ENCODE measurements around the gene SORBS2.

SORBS2 gene

GRCh38 chr4:185651851-185652250 lies 160.1 kb downstream of the SORBS2 start:
- DNase-seq (ENCODE audit: low spot score), result no peak
- TF ChIP-seq CTCF (IDR thresholded peaks at IDR 0.05; ENCODE audit: extremely low read depth, missing control alignments), result no peak

GRCh38 chr4:185651137-185651677 lies 160.8 kb downstream of the SORBS2 start:
- no peak for TF ChIP-seq CTCF (IDR thresholded peaks at IDR 0.05; ENCODE audit: extremely low read depth, missing control alignments)
- DNase-seq (ENCODE audit: low spot score), result no peak

GRCh38 chr4:185648631-185649030 lies 163.4 kb downstream of the SORBS2 start:
- TF ChIP-seq CTCF (IDR thresholded peaks at IDR 0.05; ENCODE audit: extremely low read depth, missing control alignments), result no peak
- no peak for DNase-seq (ENCODE audit: low spot score)

- no peak for DNase-seq (ENCODE audit: low spot score)
- no peak for TF ChIP-seq CTCF (IDR thresholded peaks at IDR 0.05; ENCODE audit: extremely low read depth, missing control alignments)
Measured at GRCh38 chr4:185645403-185645802, 166.6 kb downstream of the SORBS2 start.

- TF ChIP-seq CTCF (IDR thresholded peaks at IDR 0.05; ENCODE audit: extremely low read depth, missing control alignments), result no peak
- DNase-seq (ENCODE audit: low spot score), result no peak
Measured at GRCh38 chr4:185644408-185644807, 167.6 kb downstream of the SORBS2 start.

GRCh38 chr4:185642907-185643306 lies 169.1 kb downstream of the SORBS2 start:
- no peak for TF ChIP-seq CTCF (IDR thresholded peaks at IDR 0.05; ENCODE audit: extremely low read depth, missing control alignments)
- DNase-seq (ENCODE audit: low spot score), result no peak

- peak; percentile 51 for DNase-seq (ENCODE audit: low spot score)
- TF ChIP-seq CTCF (IDR thresholded peaks at IDR 0.05; ENCODE audit: extremely low read depth, missing control alignments), result no peak
Measured at GRCh38 chr4:185640811-185641675, 171.0 kb downstream of the SORBS2 start.
